Smooth muscle cell of the coronary artery (primary cell): ENCODE measurements around the gene RNF43. TPM values are rescaled to one million over a fixed set of nuclear protein-coding genes. Genes with fewer than 3 reads are reported as not detected.

Experiments used
- total RNA-seq: library from RNA; depleted of rRNA; stranded (reverse); fragments of >200 nt; gene quantifications from 2 replicates; pipeline ENCODE4 v1.2.3, GENCODE V29; 2014; ENCODE audit warnings: low replicate concordance

RNF43 gene
- 0.15 TPM in 1 of 2 replicates, not detected in the other for total RNA-seq

GRCh38 chr17:58417300-58418092 is at the start of gene RNF43:
Gene RNF43 (minus strand): TSS chr17:58417534. CDS start chr17:58415577, 1,957 bp downstream.

Other genes with a start within 250 kb of the RNF43 start
- not detected in 2 replicates for gene EPX, start 224.8 kb downstream of the RNF43 start, total RNA-seq
- gene MKS1, start 198.3 kb downstream of the RNF43 start, total RNA-seq = 8.2 and 12.9 TPM in 2 replicates
- gene LPO, start 178.9 kb downstream of the RNF43 start, total RNA-seq = not detected in 2 replicates
- gene MPO, start 136.6 kb downstream of the RNF43 start, total RNA-seq = under 0.01 TPM in 1 of 2 replicates, not detected in the other
- gene TSPOAP1, start 88.7 kb downstream of the RNF43 start, total RNA-seq = under 0.01 TPM in 2 replicates
- gene SUPT4H1, start 65.3 kb downstream of the RNF43 start, total RNA-seq = 40.2 and 65.1 TPM in 2 replicates
- not detected in 2 replicates for gene HSF5, start 70.9 kb upstream of the RNF43 start, total RNA-seq
- 32.0 and 84.6 TPM in 2 replicates for gene MTMR4, start 97.1 kb upstream of the RNF43 start, total RNA-seq